ENCODE results near the gene THPO.
"Not testable (repeated sequence)": the region's sequence is repeated elsewhere in the genome, so short reads cannot be mapped to it uniquely, and the experiment has no call there.

THPO gene

DNA sequence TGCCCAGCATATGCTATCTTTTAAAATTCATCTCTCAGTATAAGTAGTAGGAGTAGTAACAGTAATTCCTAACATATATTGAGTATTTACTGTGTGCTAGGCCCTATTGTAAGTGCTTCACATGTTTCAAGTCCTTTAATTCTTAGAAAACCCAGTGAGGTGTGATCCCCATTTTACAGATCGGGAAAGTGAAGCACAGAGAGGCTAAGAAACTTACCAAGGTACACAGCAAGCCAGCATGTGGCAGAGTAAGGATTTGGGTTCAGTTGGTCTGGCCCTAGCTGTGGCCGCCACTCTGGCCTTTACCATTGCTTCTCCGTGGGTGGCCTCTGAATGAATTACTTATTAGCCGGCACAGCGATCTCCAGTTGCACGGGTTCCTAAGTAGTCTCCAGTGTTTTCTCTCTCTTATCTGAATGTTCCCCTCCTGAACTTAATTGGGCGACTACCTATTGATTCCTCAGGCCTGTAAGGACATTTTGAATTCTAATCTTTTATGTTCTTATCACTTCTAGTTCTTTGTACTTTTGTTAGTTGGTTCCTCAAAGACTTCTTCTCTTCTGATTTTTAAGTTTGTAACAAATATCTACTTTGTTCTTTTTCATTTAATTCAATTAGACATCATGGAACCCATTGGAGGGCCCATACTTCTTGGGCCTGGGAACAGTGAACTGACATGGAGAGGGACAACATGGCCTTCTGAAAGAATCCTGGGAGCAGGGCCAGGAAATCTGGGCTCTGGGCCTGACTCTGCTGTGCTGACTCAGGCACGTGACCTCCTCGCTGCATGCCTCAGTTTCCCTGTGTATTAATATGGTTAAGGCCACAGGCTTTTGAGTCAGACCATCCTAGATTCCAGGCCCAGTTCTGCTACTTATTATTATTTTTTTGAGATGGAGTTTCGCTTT, 28.2 kb downstream of the THPO start:
- DNase-seq (ENCODE audit: low spot score) = no peak

DNA sequence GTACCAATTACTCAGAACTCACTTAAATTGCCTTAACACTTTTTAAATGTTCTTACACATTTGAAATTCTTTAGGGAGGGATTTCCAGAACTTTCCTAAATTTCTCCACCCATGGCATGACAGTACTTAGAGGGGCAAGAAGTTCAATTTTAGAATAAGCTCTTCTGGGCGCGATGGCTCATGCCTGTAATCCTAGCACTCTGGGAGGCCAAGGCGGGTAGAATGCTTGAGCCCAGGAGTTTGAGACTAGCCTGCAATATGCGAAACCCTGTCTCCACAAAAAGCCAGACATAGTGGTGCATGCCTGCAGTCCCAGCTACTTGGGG, 30.0 kb downstream of the THPO start:
- no peak for DNase-seq (ENCODE audit: low spot score)

DNA sequence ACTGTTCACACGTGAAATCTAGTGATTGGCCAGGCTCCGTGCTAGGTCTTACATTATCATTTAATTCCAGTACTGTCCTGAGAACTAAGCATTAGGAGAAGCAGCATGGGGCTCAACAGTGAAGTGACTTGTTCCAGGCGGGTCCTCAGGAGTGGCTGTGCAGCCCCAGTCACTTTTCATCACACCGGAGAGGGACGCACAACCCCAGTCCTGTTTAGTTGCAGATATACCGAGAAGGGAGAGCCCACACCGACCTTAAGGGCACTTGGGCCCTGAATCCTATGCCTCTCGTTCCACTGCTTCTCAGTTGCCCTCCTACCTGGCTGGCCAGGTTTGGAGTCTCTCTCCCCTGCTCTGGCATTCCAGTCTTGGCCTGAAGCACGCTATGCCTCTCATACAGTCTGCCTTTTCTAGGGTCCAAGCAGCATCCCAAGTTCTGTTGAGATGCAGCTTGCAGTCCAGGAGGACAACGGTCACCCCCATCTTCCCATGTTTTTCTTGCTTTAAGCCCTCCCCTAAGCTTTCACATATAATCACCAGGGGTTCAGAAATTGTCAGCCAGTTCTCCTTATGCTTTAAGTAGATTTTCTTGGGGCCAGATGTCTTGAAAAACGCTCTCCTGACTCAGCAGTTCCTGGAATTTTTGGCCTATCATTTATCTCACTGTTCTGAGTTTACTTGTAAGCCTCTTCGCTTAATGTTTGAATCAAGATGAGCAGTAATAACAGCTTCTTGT, 30.5 kb downstream of the THPO start:
- no peak for DNase-seq (ENCODE audit: low spot score)

DNA sequence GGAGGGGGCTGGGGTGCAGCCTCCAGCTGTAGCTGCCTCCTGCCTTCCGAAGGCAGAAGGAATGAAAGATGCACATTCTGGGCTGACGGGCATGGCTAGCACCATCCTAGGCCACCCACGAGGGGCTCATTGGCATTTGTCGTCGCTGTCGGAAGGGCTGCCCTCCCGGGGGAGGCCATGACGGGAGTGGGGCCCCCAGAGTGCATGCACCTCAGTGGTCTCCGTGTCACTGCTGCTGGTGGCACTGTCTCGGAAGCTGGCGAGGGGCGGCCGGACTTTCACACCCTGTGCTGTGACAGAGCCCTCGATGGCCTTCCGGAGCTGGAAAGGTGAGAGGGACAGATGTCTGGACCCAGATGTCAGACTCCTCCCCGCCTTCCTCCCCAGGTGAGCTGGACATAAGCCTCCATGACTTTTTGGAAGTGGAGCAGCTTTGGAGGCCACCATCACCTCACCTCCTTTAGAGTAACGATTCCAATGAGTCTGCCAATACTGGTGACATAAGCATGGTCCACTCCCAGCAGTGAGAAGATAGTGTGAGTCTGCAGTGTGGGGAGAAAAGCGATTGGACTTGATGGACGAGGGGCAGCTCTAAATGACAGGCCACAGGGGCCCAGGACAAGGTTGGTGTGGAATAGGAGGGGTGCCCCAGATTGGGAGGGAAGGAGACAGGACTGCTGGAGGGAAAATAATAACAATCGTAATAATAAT, 31.4 kb downstream of the THPO start:
- no peak for DNase-seq (ENCODE audit: low spot score)

DNA sequence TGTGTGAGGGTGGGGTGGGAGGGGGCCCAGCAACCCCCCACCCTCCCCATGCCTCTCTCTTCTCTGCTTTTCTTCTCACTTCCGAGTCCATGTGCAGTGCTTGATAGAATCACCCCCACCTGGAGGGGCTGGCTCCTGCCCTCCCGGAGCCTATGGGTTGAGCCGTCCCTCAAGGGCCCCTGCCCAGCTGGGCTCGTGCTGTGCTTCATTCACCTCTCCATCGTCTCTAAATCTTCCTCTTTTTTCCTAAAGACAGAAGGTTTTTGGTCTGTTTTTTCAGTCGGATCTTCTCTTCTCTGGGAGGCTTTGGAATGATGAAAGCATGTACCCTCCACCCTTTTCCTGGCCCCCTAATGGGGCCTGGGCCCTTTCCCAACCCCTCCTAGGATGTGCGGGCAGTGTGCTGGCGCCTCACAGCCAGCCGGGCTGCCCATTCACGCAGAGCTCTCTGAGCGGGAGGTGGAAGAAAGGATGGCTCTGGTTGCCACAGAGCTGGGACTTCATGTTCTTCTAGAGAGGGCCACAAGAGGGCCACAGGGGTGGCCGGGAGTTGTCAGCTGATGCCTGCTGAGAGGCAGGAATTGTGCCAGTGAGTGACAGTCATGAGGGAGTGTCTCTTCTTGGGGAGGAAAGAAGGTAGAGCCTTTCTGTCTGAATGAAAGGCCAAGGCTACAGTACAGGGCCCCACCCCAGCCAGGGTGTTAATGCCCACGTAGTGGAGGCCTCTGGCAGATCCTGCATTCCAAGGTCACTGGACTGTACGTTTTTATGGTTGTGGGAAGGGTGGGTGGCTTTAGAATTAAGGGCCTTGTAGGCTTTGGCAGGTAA, 32.5 kb downstream of the THPO start:
- DNase-seq (ENCODE audit: low spot score) = peak; percentile 84

DNA sequence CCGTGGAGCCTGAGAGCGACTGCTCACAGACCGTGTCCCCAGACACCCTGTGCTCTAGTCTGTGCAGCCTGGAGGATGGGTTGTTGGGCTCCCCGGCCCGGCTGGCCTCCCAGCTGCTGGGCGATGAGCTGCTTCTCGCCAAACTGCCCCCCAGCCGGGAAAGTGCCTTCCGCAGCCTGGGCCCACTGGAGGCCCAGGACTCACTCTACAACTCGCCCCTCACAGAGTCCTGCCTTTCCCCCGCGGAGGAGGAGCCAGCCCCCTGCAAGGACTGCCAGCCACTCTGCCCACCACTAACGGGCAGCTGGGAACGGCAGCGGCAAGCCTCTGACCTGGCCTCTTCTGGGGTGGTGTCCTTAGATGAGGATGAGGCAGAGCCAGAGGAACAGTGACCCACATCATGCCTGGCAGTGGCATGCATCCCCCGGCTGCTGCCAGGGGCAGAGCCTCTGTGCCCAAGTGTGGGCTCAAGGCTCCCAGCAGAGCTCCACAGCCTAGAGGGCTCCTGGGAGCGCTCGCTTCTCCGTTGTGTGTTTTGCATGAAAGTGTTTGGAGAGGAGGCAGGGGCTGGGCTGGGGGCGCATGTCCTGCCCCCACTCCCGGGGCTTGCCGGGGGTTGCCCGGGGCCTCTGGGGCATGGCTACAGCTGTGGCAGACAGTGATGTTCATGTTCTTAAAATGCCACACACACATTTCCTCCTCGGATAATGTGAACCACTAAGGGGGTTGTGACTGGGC, 33.3 kb downstream of the THPO start:
- no peak for DNase-seq (ENCODE audit: low spot score)

DNA sequence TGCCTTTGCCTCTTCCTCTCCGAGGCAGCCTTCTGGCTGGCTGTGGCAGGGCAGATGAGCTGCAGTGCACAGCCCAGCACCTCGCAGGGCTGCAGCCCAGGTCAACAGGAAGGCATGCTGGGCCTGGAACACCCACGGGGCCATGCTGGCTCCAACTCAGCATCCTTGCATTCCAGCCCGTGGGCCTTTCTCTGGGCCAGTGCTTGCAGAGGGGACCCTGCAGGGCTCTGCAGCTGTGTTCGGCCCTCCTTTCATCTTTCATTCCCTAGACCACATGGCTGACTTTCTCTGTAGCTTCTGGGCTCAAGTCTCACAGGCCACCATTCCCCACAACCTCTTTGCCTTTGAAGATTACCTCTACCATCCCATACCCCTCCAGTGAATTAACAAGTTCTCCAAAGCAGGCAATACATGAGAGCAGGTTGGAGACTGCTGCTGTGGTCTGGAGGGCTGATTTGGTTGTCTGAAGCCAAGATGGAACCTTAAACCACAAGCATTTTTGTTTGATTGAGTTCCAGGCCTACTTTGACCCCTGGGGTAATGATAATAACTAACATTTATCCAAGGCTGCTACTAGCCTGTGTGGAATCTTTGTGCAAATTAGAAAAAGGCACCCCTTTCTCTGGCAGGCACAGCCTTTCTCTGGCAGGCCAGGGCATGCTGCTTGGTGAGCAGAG, 34.7 kb downstream of the THPO start:
- no peak for DNase-seq (ENCODE audit: low spot score)

DNA sequence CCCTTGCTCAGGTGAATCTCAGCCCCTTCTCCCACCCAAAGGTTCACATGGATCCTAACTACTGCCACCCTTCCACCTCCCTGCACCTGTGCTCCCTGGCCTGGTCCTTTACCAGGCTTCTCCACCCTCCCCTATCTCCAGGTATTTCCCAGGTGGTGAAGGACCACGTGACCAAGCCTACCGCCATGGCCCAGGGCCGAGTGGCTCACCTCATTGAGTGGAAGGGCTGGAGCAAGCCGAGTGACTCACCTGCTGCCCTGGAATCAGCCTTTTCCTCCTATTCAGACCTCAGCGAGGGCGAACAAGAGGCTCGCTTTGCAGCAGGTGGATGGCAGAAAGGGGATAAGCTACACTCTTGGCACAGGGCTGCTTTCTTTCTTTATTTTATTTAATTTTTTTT, 36.1 kb downstream of the THPO start:
- no peak for DNase-seq (ENCODE audit: low spot score)

DNA sequence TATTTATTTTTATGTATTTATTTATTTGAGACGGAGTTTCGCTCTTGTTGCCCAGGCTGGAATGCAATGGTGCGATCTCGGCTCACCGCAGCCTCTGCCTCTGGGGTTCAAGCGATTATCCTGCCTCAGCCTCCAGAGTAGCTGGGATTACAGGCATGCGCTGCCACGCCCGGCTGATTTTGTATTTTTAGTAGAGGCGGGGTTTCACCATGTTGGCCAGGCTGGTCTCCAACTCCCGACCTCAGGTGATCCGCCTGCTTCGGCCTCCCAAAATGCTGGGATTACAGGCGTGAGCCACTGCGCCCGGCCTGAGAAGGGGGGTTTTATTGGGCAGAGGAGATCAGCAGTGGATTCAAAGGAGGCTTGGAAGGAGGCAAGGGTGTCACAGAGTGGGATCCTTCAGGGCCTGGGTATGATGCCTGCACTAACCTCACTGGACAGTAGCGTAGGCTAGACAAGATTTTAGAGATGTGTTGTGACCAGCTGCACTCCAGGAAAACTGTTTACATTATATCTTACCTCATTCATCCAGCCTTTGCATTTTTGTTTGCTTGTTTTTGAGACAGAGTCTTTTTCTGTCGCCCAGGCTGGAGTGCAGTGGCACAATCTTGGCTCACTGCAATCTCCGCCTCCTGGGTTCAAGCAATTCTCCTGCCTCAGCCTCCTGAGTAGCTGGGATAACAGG, 38.4 kb downstream of the THPO start:
- DNase-seq (ENCODE audit: low spot score) = not testable (repeated sequence)

DNA sequence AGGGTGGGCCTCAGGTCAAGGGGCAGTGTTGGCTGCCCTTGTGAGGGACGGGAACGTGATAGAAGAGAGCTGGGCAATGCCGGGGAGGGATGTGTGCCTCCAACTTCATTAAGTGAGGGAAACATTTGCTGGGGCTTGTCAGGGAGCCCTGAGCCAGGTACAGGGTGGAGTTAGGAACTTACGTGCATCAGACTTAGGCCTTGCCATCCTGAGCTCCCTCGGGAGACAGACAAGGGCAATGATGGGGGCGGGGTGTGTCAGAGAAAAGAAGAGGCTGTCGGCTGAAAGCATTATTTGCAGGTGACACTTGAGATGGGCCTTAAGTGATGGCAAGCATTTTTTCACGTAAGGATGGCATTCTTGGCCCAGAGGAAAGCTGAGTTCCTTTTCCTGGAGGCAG, 39.0 kb downstream of the THPO start:
- no peak for DNase-seq (ENCODE audit: low spot score)

DNA sequence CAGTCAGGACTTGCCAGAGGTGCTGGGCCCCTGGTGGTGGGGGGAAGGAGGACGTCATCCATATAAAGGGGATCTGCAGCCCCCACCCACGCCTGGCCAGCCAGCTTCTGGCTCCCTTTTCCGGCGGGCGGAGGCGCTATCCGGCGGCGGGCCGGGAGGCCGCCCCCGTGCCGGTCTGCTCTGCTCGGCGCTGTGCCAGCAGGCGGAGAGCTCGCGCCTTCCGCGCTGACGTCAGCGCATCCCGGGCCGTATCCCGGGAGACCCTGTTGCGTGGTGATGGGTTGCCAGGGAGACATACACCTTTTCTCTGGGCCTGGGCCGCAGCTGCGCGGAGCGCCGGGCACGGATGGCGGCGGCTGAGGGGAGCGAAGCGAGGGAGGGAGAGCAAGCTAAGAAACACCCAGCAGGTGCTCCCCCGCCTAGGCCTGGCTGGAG, 39.5 kb downstream of the THPO start:
- DNase-seq (ENCODE audit: low spot score) = no peak

DNA sequence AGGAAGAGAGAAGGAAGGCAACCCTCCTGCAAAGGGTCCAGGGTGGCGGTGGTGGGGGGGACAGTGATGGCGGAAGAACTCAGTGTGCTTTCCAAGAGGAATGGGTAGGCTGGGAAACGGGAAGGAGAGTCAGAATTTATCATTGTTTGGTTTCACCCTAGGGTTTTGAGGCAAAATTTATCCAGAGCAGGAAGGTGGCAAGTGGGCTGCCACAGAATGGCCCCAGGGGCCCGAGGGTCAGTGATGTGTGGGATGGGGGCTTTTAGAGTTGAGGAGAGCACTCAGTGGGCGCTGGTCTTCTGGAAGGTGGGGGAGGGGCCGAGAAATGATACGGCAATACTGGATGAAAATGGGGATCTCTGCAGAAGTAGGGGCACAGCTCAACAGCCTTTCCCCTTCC, 40.0 kb downstream of the THPO start:
- DNase-seq (ENCODE audit: low spot score) = no peak

DNA sequence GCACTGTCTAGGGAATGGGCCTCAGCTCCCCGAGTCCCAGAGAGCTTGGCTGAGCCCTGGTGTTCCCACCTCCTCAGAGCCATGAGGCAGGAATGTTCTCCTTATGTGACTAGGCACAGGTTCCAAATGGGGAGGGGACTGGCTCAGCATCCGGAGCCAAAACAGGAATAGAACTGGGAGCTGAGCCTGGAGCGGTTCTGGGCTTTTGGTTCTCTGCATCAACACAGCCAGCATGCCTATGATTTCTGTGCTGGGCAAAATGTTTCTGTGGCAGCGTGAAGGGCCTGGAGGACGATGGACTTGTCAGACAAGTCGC, 40.6 kb downstream of the THPO start, which contains the start of gene FAM131A:
FAM131A (plus strand) TSS at position 202 of the 316 bp plus-strand sequence; CDS start at position 233, 31 bp downstream.
- no peak for DNase-seq (ENCODE audit: low spot score)

DNA sequence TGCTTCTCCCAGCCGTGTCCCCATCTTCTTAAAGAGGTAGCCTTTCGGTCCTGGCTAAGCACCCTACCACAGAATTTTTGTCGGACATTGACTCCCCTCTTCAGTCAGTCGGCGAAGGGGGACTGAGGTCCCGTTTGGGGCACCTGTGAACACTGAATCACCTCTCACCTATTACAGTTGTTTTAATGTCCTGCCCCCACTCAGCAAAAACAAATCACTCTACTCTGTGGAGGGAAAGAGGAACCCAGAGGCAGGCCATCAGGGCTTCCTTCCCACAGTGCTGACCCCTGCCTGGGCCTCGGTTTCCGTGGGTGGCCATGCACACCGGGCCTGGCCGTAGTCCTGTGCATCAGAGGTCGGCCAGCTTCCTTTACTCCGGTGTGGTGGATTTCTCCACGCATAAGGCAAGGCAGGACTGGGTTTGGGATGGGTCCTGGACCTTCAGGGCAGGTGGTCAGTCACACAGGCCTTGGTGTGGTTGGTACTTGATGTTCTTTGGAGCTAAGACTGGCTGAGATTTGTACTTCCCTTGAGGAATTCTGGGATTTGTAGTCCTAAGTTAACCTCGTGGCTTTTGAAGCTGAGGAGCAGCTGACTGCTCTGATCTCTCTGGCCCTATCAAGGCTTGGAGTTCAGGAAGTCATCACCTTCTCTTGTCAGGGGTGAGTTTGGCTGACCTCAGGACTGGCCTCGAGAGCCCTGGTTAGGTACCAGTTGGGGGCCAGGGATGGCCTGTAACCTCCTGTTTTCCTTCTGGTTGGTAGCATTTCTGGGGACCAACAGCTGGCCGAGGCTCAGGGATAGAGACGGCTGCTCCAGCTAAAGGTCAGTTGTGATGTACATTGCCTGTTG, 41.2 kb downstream of the THPO start:
- DNase-seq (ENCODE audit: low spot score) = no peak

DNA sequence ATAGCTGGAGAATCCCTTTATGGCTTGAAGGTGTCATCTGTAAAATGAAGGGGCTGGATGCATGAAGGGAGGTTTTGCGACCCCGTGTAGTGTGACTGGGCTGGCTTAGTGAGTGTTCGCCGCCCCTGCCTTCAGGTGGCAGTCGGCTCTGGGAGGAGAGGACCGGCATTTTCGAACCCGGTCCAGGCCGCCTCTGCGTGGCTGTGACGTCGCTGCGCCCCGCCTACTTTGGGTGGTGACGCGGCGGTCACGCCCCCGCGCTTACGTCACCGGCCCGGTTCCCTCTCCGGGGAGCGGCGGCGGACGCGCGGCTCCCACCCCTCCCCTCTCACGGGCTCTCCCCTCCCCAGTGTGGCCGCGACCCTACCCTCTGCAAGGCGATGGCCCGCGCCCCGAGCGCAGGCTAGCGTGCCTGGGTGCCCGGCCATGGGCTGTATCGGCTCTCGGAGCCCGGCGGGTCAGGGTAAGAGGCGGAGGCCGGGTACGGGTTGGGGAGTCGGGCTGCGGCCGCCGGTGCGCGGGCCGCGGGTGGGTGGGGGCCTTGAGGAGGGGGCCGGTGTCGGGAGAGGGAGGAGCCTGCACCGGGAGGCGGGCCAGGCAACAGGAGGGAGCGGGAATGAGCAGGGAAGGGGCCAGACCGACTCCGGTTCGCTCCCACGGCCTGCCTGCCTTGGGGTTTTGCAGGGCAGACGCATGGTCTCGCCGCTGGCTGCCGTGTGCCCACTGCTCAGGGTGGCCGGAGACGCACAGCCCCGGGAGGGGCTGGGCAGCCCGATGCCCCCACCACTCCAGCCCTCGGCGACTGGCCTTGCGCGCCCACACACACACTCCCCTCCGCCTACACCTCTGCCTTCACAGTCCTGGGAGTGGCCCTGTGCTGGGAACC, 42.1 kb downstream of the THPO start:
- DNase-seq (ENCODE audit: low spot score) = peak; percentile 73

DNA sequence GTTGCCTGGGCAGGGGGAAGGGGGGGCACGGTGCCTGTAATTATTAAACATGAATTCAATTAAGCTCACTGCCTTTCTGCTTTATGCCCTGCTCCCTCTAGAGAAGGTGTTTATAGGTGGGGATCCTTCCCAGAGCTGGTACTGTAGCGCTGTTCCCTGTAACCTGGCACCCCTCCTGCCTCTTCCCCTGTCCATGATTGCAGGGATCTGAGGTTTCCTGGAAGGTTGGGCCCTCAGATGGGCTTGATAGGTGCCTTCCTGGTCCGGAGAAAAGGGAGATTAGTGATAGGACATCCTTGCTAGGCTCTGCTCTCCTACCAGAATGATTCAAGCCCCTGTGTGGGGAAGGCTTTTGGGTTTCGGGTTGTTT, 42.7 kb downstream of the THPO start:
- DNase-seq (ENCODE audit: low spot score) = no peak

DNA sequence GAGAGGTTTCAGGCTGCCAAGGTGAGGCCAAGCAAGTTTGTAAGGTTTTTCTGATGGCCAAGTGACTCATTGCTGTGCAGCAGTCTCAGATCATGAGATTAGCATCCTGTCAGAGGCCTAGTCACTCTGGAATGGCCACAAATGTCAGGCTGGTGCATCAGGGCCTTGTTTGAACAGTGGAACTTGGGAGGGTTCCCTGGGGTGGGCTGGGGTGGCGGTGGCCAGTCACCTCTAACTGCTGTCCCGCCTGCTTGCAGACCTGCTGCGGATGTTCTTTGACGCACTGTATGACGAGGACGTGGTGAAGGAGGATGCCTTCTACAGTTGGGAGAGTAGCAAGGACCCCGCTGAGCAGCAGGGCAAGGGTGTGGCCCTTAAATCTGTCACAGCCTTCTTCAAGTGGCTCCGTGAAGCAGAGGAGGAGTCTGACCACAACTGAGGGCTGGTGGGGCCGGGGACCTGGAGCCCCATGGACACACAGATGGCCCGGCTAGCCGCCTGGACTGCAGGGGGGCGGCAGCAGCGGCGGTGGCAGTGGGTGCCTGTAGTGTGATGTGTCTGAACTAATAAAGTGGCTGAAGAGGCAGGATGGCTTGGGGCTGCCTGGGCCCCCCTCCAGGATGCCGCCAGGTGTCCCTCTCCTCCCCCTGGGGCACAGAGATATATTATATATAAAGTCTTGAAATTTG, 43.4 kb downstream of the THPO start:
- no peak for DNase-seq (ENCODE audit: low spot score)

DNA sequence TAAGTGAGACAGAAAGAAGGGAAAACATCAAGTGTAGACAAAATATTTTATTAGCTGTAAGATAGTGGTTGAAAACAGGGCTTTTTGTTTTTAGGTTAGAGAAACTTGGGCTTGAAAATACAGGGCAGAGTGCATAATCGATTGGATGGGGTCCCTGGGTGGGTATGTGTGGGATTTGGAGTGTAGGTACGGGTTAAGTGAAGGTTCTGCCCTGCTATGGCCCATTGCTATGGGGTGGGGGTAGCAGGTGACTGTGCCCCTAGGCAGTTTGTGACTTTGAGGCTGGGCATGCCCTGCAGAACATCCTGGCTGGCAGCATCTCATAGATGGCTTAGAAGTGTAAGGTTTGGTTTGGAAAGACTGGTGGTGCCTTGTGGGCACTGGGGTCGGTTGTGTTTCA, 44.3 kb downstream of the THPO start:
- no peak for DNase-seq (ENCODE audit: low spot score)
